ENCODE results near the gene SLC44A2. TPM values are rescaled to one million over a fixed set of nuclear protein-coding genes. Genes with fewer than 3 reads are reported as not detected.

Gene SLC44A2
- total and polyA plus RNA-seq, 10 of the 15 experiments (the other 5 are each of a cell fraction or from before 2014, with no cell fraction given): 3.0 to 51.3 (median 26.8) TPM

GRCh38 chr19:10654610-10655456 is 29.5 kb downstream of the SLC44A2 start (continued):
- no peak for TF ChIP-seq ATF2 (IDR thresholded peaks at IDR 0.05; ENCODE audit: low read length)
- TF ChIP-seq SP1 (IDR thresholded peaks at IDR 0.05; ENCODE audit: low read depth, low read length): no peak
- TF ChIP-seq HDGF (IDR thresholded peaks at IDR 0.05): no peak
- TF ChIP-seq MXI1 (IDR thresholded peaks at IDR 0.05; ENCODE audit: low read depth, low read length): peak; percentile 10; the same call in 1 of the 2 replicates
- TF ChIP-seq BHLHE40 (IDR thresholded peaks at IDR 0.05; ENCODE audit: borderline replicate concordance in 1 of 2, low read depth in 2 of 2, low read length in 1 of 2): peak; percentile 54 to 87; a peak in 3 of 4 replicates
- TF ChIP-seq SMC3 (IDR thresholded peaks at IDR 0.05; ENCODE audit: borderline replicate concordance, low read length): no peak
- TF ChIP-seq FOS (IDR thresholded peaks at IDR 0.05; ENCODE audit: borderline replicate concordance, extremely low read depth, insufficient read length): no peak
- no peak for TF ChIP-seq CEBPB (IDR thresholded peaks at IDR 0.05; ENCODE audit: borderline replicate concordance in 1 of 2, low read depth in 2 of 2, low read length in 2 of 2)
- TF ChIP-seq E4F1 (IDR thresholded peaks at IDR 0.05; ENCODE audit: borderline replicate concordance, partially characterized antibody): no peak
- no peak for TF ChIP-seq SREBF1 (IDR thresholded peaks at IDR 0.05; ENCODE audit: low read length)
- no peak for TF ChIP-seq MTA3 (IDR thresholded peaks at IDR 0.05; ENCODE audit: borderline replicate concordance, low read length)
- no peak for TF ChIP-seq STAT1 (conservative IDR thresholded peaks at IDR 0.05)
